H9 (cell line): ENCODE results near the gene ZNF672. TPM values are rescaled to one million over a fixed set of nuclear protein-coding genes. Genes with fewer than 3 reads are reported as not detected.
A peak's percentile ranks its signal among the peaks of the same experiment; 100 is the strongest.

Source experiments
- DNase-seq: peaks from one replicate; pipeline ENCODE4 v3.0.0-alpha.2; 2017
- H2AFZ ChIP-seq: one replicate; pipeline ENCODE4 v1.6.1; 2013; ENCODE audit warnings: mild to moderate bottlenecking, low read length, control low read depth, moderate library complexity
- H2AK5ac ChIP-seq: 2 replicates; pipeline ENCODE4 v1.6.1; 2013; ENCODE audit warnings: low read length, control low read depth, mixed read lengths; ENCODE audit not compliant: insufficient read length
- H2BK120ac ChIP-seq: one replicate; pipeline ENCODE4 v1.6.1; 2013; ENCODE audit warnings: low read depth, mild to moderate bottlenecking, low read length, control low read depth, inconsistent platforms; ENCODE audit not compliant: poor library complexity, severe bottlenecking
- H2BK12ac ChIP-seq: 2 replicates; pipeline ENCODE4 v1.6.1; 2013; ENCODE audit warnings: low read length, control low read depth, mixed read lengths, low read depth; ENCODE audit not compliant: insufficient read length
- H2BK15ac ChIP-seq: 2 replicates; pipeline ENCODE4 v1.6.1; 2013; ENCODE audit warnings: low read depth, low read length, control low read depth
- H2BK20ac ChIP-seq: one replicate; pipeline ENCODE4 v1.6.1; 2013; ENCODE audit warnings: low read depth, mild to moderate bottlenecking, low read length, control low read depth, inconsistent platforms; ENCODE audit not compliant: poor library complexity, severe bottlenecking
- H2BK5ac ChIP-seq: 2 replicates; pipeline ENCODE4 v1.6.1; 2013; ENCODE audit warnings: low read length, control low read depth, mixed read lengths; ENCODE audit not compliant: insufficient read length
- H3K14ac ChIP-seq: 2 replicates; pipeline ENCODE4 v1.6.1; 2013; ENCODE audit warnings: low read length, control low read depth; ENCODE audit not compliant: insufficient read depth
- H3K18ac ChIP-seq: 2 replicates; pipeline ENCODE4 v1.6.1; 2013; ENCODE audit warnings: low read depth, mild to moderate bottlenecking, mixed read lengths, low read length, control low read depth; ENCODE audit not compliant: insufficient read length
- H3K23ac ChIP-seq: 2 replicates; pipeline ENCODE4 v1.6.1; 2013; ENCODE audit warnings: low read length, control low read depth, mixed read lengths, low read depth; ENCODE audit not compliant: insufficient read length
- H3K23me2 ChIP-seq: 2 replicates; pipeline ENCODE4 v1.6.1; 2013; ENCODE audit warnings: low read depth, mild to moderate bottlenecking, mixed read lengths, low read length, control low read depth; ENCODE audit not compliant: insufficient read length, poor library complexity, severe bottlenecking
- H3K27ac ChIP-seq: 2 replicates; pipeline ENCODE4 v1.5.1; 2013; ENCODE audit warnings: low read length, control low read depth, mixed read lengths, low read depth; ENCODE audit not compliant: insufficient read length
- H3K27me3 ChIP-seq: 2 replicates; pipeline ENCODE4 v1.6.1; 2013; ENCODE audit warnings: low read length, control low read depth, inconsistent platforms; ENCODE audit not compliant: insufficient read depth
- H3K4ac ChIP-seq: 2 replicates; pipeline ENCODE4 v1.6.1; 2013; ENCODE audit warnings: low read depth, mild to moderate bottlenecking, control low read depth, inconsistent platforms, low read length, moderate library complexity
- H3K4me1 ChIP-seq: 2 replicates; pipeline ENCODE4 v1.6.1; 2013; ENCODE audit warnings: low read length, control low read depth, inconsistent platforms; ENCODE audit not compliant: insufficient read depth
- H3K4me2 ChIP-seq: 2 replicates; pipeline ENCODE4 v1.6.1; 2013; ENCODE audit warnings: low read length, control low read depth, mixed read lengths; ENCODE audit not compliant: insufficient read length, insufficient read depth
- H3K56ac ChIP-seq: 2 replicates; pipeline ENCODE4 v1.6.1; 2013; ENCODE audit warnings: low read depth, mild to moderate bottlenecking, mixed read lengths, low read length, control low read depth; ENCODE audit not compliant: insufficient read length
- H3K79me1 ChIP-seq: 2 replicates; pipeline ENCODE4 v1.6.1; 2013; ENCODE audit warnings: low read depth, mild to moderate bottlenecking, moderate library complexity, low read length, control low read depth, inconsistent platforms; ENCODE audit not compliant: insufficient read depth, poor library complexity, severe bottlenecking
- H3K79me2 ChIP-seq: 2 replicates; pipeline ENCODE4 v1.6.1; 2013; ENCODE audit warnings: low read length, control low read depth, inconsistent platforms; ENCODE audit not compliant: insufficient read depth
- H3K9ac ChIP-seq: 2 replicates; pipeline ENCODE4 v1.6.1; 2013; ENCODE audit warnings: low read length, control low read depth, mixed read lengths; ENCODE audit not compliant: insufficient read length; ENCODE audit errors: extremely low read depth
- H3K9me3 ChIP-seq: one replicate; pipeline ENCODE4 v1.6.1; 2013; ENCODE audit warnings: low read depth, low read length, inconsistent platforms; ENCODE audit not compliant: control insufficient read depth
- H3T11ph ChIP-seq: one replicate; pipeline ENCODE4 v1.6.1; 2013; ENCODE audit warnings: mild to moderate bottlenecking, low read length, control low read depth, inconsistent platforms
- H4K20me1 ChIP-seq: one replicate; pipeline ENCODE4 v1.6.1; 2013; ENCODE audit not compliant: control insufficient read depth, insufficient read length, insufficient read depth
- H4K5ac ChIP-seq: 2 replicates; pipeline ENCODE4 v1.6.1; 2013; ENCODE audit warnings: low read depth, mild to moderate bottlenecking, mixed read lengths, low read length, control low read depth; ENCODE audit not compliant: insufficient read length
- H4K8ac ChIP-seq: replicated peaks from 2 replicates; pipeline ENCODE4 v1.6.1; 2013; ENCODE audit warnings: low read length, control low read depth, mixed read lengths, low read depth; ENCODE audit not compliant: insufficient read length
- H4K91ac ChIP-seq: 2 replicates; pipeline ENCODE4 v1.6.1; 2013; ENCODE audit warnings: low read depth, mild to moderate bottlenecking, moderate library complexity, mixed read lengths, low read length, control low read depth; ENCODE audit not compliant: insufficient read length
- H3K27ac Mint-ChIP-seq, 3 experiments: 2 replicates in 2 of 3; 3 replicates in 1 of 3; pipeline ENCODE4 v1.8.0; 2020 to 2021; ENCODE audit warnings: mixed read lengths in 3 of 3, mild to moderate bottlenecking in 1 of 3, moderate library complexity in 1 of 3
- H3K27me3 Mint-ChIP-seq: 2 replicates; pipeline ENCODE4 v1.8.0; 2021; ENCODE audit warnings: low read depth, mild to moderate bottlenecking, moderate library complexity, mixed read lengths
- H3K36me3 Mint-ChIP-seq, 3 experiments: 2 replicates in 2 of 3; 3 replicates in 1 of 3; pipeline ENCODE4 v1.8.0; 2020 to 2021; ENCODE audit warnings: low read depth in 3 of 3, mixed read lengths in 3 of 3; ENCODE audit not compliant: insufficient read depth in 1 of 3
- H3K4me1 Mint-ChIP-seq, 2 experiments: 2 replicates each; pipeline ENCODE4 v1.8.0; 2020; ENCODE audit warnings: mixed read lengths in 2 of 2
- H3K4me3 Mint-ChIP-seq, 2 experiments: 2 replicates in 1 of 2; 3 replicates in 1 of 2; pipeline ENCODE4 v1.8.0; 2020 to 2021; ENCODE audit warnings: mild to moderate bottlenecking in 2 of 2, mixed read lengths in 2 of 2, moderate library complexity in 1 of 2
- H3K9me3 Mint-ChIP-seq, 2 experiments: 2 replicates in 1 of 2; 3 replicates in 1 of 2; pipeline ENCODE4 v1.8.0; 2020; ENCODE audit warnings: mild to moderate bottlenecking in 2 of 2, mixed read lengths in 2 of 2, moderate library complexity in 1 of 2
- CTCF ChIP-seq: fragments of 200-600 bp; sonication (generic); conservative IDR thresholded peaks from 3 replicates; pipeline ENCODE4 v1.8.0; 2021; ENCODE audit warnings: antibody characterized with exemption, mild to moderate bottlenecking
- WGBS: extraction: QIAGEN DNeasy Blood & Tissue Kit; methylation state at CpG from one replicate; pipeline ENCODE4 v1.1.7; 2013; ENCODE audit warnings: missing lambda C conversion rate, low lambda C conversion rate, mixed read lengths; ENCODE audit not compliant: insufficient read length; ENCODE audit errors: extremely low coverage; 5-methylcytosine and 5-hydroxymethylcytosine counted together
- total RNA-seq: library from RNA; stranded (reverse); gene quantifications from 2 replicates; pipeline ENCODE4 v1.2.1, GENCODE V29; 2021

Gene ZNF672
- total RNA-seq, 1 experiment from 2014 or later: 29.4 TPM

- H3T11ph ChIP-seq: no peak overlapping the region
- H2BK15ac ChIP-seq: no peak overlapping the region
- H3K27me3 Mint-ChIP-seq: no peaks in the 10 kb centered on the region
- no peak overlapping the region for H2BK5ac ChIP-seq
- H3K14ac ChIP-seq: no peak overlapping the region
- H3K27ac Mint-ChIP-seq: peak overlapping the region in 1 of 3 experiments; percentile 64; a peak in 1 of 7 replicates
- H3K79me2 ChIP-seq: no peaks in the 10 kb centered on the region; the same call in 1 of the 2 replicates
- no peaks in the 10 kb centered on the region for H3K27me3 ChIP-seq
- no peak overlapping the region for H3K4me3 Mint-ChIP-seq
- H3K9me3 Mint-ChIP-seq: no peaks in the 10 kb centered on the region
- H3K9ac ChIP-seq: no peak overlapping the region
- H2BK120ac ChIP-seq: no peak overlapping the region
- H3K23ac ChIP-seq: no peak overlapping the region
- no peak overlapping the region for H2BK20ac ChIP-seq
- DNase-seq: no peak
- H4K20me1 ChIP-seq: no peaks in the 10 kb centered on the region
- peaks cover 21 to 27% of the 10 kb centered on the region in 2 experiments for H3K4me1 Mint-ChIP-seq
- no peak overlapping the region for H3K4ac ChIP-seq
- no peak overlapping the region for H3K27ac ChIP-seq
- H2AFZ ChIP-seq: no peak overlapping the region
- H4K5ac ChIP-seq: no peak overlapping the region
- no peak overlapping the region for H3K56ac ChIP-seq
- no CpG with 5 or more reads among the region's 6 CpGs for WGBS
- no peak overlapping the region for H3K4me2 ChIP-seq
- no peak overlapping the region for H4K8ac ChIP-seq
- no peaks in the 10 kb centered on the region for H3K79me1 ChIP-seq
- no peak overlapping the region for H4K91ac ChIP-seq
- H3K18ac ChIP-seq: no peak overlapping the region
- H2AK5ac ChIP-seq: no peak overlapping the region
- no peak for TF ChIP-seq CTCF
- no peaks in the 10 kb centered on the region for H3K9me3 ChIP-seq
- peaks cover 30 to 69% (median 67%) of the 10 kb centered on the region in 3 experiments for H3K36me3 Mint-ChIP-seq
- H3K4me1 ChIP-seq: peaks cover 2% of the 10 kb centered on the region; the same call in 1 of the 2 replicates
- no peak overlapping the region for H2BK12ac ChIP-seq
- no peaks in the 10 kb centered on the region for H3K23me2 ChIP-seq
Observed at GRCh38 chr1:248817065-248817464, 21.0 kb upstream of the ZNF672 start.
